Measurements from ENCODE around the gene RBBP6.

DNA sequence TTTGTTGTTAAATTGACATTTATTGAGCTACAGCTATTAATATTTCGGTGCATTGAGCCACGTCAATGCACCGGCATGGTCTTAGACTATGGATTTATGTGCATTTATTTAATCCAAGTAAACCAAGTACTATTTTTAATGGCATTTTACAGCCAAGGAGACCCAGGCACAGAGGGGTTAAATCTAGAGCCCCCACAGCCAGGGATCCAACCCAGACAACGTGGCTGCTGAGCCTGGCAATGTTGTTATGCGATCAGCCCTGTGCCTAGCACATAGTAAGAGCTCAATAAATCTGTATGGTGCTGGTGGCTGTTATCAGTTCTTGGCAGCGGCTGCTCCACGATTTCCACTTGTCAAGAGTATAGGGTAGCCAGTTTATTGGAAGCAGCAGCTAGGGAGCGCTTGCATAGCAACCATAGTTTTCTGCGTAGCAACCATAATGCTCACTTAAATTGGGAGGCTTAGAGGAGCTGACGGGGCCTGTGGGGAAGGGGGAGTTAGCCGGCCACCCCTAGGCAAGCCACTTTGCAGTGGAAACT is 541 bp upstream of the RBBP6 start:
- TF ChIP-seq, protein P1, sequence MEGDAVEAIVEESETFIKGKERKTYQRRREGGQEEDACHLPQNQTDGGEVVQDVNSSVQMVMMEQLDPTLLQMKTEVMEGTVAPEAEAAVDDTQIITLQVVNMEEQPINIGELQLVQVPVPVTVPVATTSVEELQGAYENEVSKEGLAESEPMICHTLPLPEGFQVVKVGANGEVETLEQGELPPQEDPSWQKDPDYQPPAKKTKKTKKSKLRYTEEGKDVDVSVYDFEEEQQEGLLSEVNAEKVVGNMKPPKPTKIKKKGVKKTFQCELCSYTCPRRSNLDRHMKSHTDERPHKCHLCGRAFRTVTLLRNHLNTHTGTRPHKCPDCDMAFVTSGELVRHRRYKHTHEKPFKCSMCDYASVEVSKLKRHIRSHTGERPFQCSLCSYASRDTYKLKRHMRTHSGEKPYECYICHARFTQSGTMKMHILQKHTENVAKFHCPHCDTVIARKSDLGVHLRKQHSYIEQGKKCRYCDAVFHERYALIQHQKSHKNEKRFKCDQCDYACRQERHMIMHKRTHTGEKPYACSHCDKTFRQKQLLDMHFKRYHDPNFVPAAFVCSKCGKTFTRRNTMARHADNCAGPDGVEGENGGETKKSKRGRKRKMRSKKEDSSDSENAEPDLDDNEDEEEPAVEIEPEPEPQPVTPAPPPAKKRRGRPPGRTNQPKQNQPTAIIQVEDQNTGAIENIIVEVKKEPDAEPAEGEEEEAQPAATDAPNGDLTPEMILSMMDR (IDR thresholded peaks at IDR 0.05), result peak in 1 of 6 experiments; percentile 57
- no peak for TF ChIP-seq POLR2A (IDR thresholded peaks at IDR 0.05)

All from esophagus squamous epithelium (tissue), 4 donors.